GM10266 (cell line): ENCODE data around the gene PLXNA2.

Experiments
- DNase-seq: peaks from one replicate; pipeline ENCODE4 v3.0.0; 2012; ENCODE audit errors: extremely low spot score
- TF ChIP-seq, protein P1 (sequence below): IDR thresholded peaks from 2 replicates; pipeline ENCODE4 v1.5.1; 2012; ENCODE audit warnings: mild to moderate bottlenecking, low read depth; ENCODE audit not compliant: control insufficient read depth, insufficient read depth; ENCODE audit errors: missing control alignments

The PLXNA2 gene

DNA sequence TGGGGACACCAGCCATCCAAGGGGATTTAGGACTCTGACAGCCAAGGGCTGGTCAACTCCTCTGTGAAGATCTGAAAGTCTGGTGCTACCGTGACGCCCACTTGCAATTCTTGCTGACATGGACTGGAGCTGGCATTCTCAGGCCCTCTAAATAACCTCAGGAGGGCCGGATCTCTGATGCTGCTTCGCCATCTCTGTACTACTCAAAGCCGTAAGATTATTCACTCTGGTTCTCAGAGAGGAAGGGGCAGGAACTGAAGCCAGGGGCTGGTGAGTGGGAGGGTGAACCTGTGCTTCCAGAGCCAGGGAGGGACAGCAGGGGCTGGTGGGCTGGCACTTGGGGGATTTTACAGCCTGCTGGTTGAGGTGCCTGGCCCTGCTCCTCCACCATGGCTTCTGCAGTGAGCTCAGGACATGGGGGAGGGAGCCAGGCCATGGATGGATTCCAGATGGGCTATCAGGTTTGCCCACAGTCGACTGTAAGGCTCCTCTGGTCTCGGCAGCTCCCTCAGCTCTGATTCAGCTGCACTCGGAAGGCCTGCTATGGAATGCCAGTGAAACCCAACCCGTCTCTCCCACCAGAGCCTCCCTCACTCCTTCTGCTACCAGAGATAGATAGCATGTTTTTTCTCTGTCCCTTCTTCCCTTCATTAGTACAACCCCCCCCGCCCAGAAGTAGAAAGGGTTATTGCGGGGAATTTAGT, 84.5 kb downstream of the PLXNA2 start:
- no peak for DNase-seq
- TF ChIP-seq, protein P1, sequence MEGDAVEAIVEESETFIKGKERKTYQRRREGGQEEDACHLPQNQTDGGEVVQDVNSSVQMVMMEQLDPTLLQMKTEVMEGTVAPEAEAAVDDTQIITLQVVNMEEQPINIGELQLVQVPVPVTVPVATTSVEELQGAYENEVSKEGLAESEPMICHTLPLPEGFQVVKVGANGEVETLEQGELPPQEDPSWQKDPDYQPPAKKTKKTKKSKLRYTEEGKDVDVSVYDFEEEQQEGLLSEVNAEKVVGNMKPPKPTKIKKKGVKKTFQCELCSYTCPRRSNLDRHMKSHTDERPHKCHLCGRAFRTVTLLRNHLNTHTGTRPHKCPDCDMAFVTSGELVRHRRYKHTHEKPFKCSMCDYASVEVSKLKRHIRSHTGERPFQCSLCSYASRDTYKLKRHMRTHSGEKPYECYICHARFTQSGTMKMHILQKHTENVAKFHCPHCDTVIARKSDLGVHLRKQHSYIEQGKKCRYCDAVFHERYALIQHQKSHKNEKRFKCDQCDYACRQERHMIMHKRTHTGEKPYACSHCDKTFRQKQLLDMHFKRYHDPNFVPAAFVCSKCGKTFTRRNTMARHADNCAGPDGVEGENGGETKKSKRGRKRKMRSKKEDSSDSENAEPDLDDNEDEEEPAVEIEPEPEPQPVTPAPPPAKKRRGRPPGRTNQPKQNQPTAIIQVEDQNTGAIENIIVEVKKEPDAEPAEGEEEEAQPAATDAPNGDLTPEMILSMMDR: no peak

DNA sequence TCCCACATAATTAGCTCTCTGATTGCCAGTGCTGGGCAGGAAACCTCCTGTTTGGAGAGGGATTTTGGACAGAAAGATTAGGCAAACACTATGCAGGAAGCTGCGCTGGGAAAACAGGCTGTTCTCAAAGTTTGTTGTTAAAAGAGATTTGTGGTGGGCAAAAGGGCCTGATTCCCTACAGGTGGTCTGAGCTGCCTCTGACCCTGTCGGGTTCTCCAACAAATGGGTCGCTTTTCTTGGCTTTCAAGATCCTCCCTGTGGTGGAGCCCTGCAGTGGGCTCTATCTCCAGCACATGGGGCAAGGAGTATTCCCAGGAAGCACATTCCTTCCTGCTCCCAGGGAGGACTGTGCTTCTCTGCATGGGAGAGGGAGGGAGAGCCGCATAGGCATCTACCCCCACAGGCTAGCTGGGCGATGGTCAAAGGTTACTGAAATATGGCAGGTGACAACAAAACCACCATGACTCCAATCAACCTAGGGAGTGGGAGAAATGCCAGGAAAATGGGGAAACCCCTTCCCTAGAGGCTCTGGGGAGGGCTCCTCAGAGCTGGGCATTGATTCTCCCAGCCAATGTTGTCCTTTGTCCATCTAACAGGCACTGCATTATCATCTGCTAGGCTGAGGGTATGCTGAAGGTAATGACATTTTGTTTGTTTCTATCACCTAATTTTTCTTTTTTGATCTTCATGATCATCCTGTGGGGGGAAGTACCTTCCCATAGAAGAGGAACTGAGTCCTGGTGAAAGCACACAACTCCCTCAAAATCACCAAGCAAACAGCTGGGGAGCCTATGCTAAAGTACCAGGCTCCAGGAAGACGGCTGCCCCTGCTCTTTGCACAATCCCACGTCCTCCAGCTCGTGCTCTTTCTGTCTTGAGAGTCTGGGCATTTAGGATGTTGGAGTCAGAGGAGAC, 85.3 kb downstream of the PLXNA2 start:
- DNase-seq: no peak
- TF ChIP-seq, protein P1: no peak

DNA sequence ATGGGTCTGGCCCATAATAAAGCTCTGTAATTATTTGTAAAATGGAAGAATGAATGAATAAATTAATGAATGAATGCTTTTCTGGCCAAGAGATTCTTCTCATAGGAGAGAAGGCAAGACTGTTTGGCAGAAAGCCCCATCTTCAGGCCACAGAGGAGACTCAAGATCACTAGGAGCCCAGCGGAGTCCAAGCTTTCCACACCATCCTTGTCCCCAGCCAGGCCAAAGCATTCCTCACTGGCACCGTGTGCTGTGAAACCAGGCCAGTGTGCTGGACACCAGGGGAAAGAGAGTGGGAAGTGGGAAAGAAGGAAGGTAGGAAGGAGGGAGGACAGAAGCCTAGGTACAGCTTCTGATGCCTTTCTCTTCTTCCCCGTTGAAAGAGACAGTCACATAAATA, 86.4 kb downstream of the PLXNA2 start:
- TF ChIP-seq, protein P1: no peak
- DNase-seq: no peak

DNA sequence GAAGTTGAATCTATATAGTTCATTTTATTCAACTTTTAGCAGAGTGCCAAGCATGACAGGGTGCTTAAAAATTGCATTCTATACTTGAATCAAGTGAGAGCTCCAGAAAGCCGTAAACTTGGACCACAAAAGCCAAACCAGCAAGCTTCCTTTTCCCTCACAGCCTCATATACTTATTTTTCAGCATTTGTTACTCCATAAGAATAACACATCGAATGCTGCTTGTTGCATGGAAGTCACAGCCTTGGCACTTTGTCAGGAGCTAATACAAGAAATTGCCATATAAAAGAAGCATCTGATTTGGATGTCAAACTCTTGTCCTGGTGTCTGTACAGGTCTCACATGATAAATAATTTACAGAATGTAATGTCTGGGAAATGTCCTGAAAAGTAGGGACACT, 87.4 kb downstream of the PLXNA2 start:
- TF ChIP-seq, protein P1: no peak
- no peak for DNase-seq

DNA sequence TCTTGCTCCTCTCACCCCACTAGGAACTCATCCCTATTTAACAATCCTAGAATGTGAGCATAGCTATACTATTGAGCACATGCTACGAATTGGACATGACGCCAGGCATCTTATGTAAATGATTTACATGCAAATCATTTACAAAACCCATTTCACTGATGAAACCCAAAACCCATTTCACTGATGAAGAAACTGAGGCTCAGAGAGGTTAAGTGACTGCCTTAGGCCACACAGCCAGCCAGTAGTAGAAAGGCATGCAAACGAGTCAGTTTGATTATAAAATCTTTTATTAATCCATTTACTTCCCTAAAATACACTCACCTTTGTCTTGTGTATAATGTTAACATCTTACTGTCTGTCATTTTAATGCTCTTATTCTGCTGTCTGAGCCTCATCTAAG, 87.9 kb downstream of the PLXNA2 start:
- DNase-seq: no peak
- TF ChIP-seq, protein P1: no peak

DNA sequence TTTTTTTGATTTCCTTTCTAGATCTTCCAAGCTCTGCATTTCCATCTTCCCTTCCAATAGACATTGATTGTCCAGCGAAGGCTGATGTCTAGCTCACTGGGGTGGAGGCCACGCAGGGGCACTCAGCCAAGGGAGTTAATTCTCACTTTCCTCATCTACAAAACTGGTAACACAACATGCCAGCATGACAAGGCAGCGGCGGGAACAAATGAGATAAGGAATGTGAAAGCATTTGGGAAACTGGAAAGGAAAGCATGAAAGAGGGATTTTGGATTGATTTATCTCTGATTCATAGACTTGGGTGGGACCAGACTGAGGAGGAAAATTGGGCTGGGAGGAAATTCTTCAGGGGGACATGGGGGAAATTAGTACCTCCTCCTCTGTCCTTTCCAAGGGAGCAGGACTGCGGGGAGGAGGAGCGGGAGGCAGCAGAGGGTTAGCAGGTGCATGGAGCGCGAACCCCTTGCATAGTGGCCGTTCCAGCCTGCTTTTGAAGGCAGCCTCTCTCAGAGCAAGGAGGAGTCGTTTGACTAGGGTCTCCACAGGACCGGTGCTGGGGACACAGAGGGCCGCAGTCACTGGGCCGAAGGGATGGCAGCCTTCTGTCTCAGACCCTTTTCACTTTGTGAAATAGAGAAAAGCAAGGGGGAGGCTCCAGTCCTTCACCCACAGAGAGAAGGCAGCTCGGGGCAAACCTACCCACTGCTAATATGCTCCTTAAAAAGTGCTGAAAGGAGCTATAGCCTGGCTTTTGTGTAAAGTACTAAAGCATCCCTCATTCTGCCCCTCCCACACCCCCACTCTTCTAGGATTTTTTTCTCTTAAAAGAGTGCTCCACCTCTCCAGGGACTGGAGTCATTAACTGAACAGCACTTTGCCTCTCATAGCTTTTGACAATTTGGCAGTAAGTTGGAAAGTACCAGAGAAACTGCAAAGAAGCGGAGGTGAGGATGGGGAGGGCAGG, 89.2 kb downstream of the PLXNA2 start:
- no peak for DNase-seq
- TF ChIP-seq, protein P1: no peak
